Jurkat, Clone E6-1 (cell line): ENCODE results near the gene TMED9.
"Not testable (repeated sequence)": the region's sequence is repeated elsewhere in the genome, so short reads cannot be mapped to it uniquely, and the experiment has no call there.

ENCODE experiments used
- DNase-seq: peaks from one replicate; pipeline ENCODE4 v3.0.0-alpha.2; 2011; ENCODE audit warnings: low read depth, low spot score
- H3K4me3 ChIP-seq: 2 replicates; pipeline ENCODE4 v1.5.1; 2011; ENCODE audit warnings: mild to moderate bottlenecking, low read length, control low read depth, moderate library complexity

TMED9 gene

DNA sequence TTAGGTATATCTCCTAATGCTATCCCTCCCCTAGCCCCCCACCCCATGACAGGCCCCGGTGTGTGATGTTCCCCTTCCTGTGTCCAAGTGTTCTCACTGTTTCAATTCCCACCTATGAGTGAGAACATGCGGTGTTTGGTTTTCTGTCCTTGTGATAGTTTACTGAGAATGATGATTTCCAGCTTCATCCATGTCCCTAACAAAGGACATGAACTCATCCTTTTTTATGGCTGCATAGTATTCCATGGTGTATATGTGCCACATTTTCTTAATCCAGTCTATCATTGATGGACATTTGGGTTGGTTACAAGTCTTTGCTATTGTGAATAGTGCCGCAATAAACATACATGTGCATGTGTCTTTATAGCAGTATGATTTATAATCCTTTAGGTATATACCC, 42.9 kb downstream of the TMED9 start:
- not testable (repeated sequence) for H3K4me3 ChIP-seq, DNase-seq

DNA sequence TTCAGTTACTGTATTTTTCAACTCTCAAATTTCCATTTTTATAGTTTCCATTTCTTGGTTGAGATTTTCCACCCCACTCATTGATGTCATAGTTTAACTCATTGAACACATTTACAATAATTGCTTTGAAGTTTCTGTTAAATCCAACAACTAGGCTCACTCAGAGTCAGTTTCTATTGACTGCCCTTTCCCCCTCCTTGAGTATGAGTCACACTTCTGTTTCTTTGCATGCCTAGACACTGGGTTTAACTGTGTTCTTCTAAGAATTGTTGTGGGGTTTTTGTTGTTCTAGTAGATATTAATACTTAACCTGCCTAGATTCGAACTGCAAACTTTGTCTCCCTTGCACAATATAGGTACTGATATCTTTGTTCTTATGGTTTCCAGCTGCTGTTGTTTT, 53.5 kb downstream of the TMED9 start:
- not testable (repeated sequence) for DNase-seq, H3K4me3 ChIP-seq
